LNCAP (cell line): ENCODE measurements around the gene KCNMA1.

Experiments used
- CTCF ChIP-seq: fragments of 450-650 bp; IDR thresholded peaks from 2 replicates; pipeline ENCODE4 v1.5.1; 2017; ENCODE audit warnings: mild to moderate bottlenecking

Gene KCNMA1

GRCh38 chr10:77189075-77189474 is 448.5 kb downstream of the KCNMA1 start:
- no peak for TF ChIP-seq CTCF

- TF ChIP-seq CTCF: no peak
Observed at GRCh38 chr10:77188521-77188920, 449.1 kb downstream of the KCNMA1 start.

- no peak for TF ChIP-seq CTCF
Observed at GRCh38 chr10:77188000-77188395, 449.6 kb downstream of the KCNMA1 start.

- no peak for TF ChIP-seq CTCF
Observed at GRCh38 chr10:77187376-77187999, 450.1 kb downstream of the KCNMA1 start.

- no peak for TF ChIP-seq CTCF
Observed at GRCh38 chr10:77186936-77187335, 450.7 kb downstream of the KCNMA1 start.

- no peak; the same call in 1 of the 2 replicates for TF ChIP-seq CTCF
Observed at GRCh38 chr10:77185696-77186095, 451.9 kb downstream of the KCNMA1 start.

- no peak for TF ChIP-seq CTCF
Observed at GRCh38 chr10:77182803-77183202, 454.8 kb downstream of the KCNMA1 start.

GRCh38 chr10:77180794-77181193 is 456.8 kb downstream of the KCNMA1 start:
- no peak for TF ChIP-seq CTCF
